Peyer's patch (tissue), 4 donors: ENCODE results near the gene NDC80.
"Not testable (repeated sequence)": the region's sequence is repeated elsewhere in the genome, so short reads cannot be mapped to it uniquely, and the experiment has no call there.

Experiments
- POLR2A ChIP-seq, 2 donors: fragments of 450-650 bp; IDR thresholded peaks; one replicate each; pipeline ENCODE4 v1.5.1; 2017; ENCODE audit warnings: antibody characterized with exemption in 2 of 2, mild to moderate bottlenecking in 2 of 2, moderate library complexity in 2 of 2
- TF ChIP-seq, protein P1 (sequence below), 6 experiments: fragments of 450-650 bp in 4 of 6; fragments of 200-600 bp in 2 of 6; sonication (generic) in 1 of 6; IDR thresholded peaks; one replicate each; pipeline ENCODE4 v1.5.1; 2017 to 2019; ENCODE audit warnings: antibody characterized with exemption in 6 of 6, mild to moderate bottlenecking in 3 of 6, moderate library complexity in 1 of 6

DNA sequence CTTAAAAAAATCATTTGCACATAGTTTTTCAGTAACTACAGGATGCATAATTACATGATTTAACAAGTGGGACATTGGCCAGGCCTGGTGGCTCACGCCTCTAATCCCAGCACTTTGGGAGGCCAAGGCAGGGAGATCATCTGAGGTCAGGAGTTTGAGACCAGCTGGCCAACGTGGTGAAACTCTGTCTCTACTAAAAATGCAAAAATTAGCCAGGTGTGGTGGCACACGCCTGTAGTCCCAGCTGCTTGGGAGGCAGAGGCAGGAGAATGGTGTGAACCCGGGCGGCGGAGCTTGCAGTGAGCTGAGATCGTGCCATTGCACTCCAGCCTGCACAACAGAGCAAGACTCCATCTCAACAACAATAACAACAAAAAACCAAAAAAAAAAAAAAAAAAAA is 90.9 kb downstream of the NDC80 start:
- TF ChIP-seq, protein P1, sequence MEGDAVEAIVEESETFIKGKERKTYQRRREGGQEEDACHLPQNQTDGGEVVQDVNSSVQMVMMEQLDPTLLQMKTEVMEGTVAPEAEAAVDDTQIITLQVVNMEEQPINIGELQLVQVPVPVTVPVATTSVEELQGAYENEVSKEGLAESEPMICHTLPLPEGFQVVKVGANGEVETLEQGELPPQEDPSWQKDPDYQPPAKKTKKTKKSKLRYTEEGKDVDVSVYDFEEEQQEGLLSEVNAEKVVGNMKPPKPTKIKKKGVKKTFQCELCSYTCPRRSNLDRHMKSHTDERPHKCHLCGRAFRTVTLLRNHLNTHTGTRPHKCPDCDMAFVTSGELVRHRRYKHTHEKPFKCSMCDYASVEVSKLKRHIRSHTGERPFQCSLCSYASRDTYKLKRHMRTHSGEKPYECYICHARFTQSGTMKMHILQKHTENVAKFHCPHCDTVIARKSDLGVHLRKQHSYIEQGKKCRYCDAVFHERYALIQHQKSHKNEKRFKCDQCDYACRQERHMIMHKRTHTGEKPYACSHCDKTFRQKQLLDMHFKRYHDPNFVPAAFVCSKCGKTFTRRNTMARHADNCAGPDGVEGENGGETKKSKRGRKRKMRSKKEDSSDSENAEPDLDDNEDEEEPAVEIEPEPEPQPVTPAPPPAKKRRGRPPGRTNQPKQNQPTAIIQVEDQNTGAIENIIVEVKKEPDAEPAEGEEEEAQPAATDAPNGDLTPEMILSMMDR (IDR thresholded peaks at IDR 0.05) = not testable (repeated sequence)
- TF ChIP-seq POLR2A (IDR thresholded peaks at IDR 0.05) = not testable (repeated sequence)
